B cell (primary cell): Measurements from ENCODE around the gene NCS1. TPM values are rescaled to one million over a fixed set of nuclear protein-coding genes. Genes with fewer than 3 reads are reported as not detected.

Experiments
- ATAC-seq: fragments of 200-7000 bp; cut with Tn5 transposase; one replicate; pipeline ENCODE4 v1.10.0; 2021; ENCODE audit warnings: low read depth, mild to moderate bottlenecking, moderate number of reproducible peaks, moderate library complexity
- CTCF ChIA-PET: fragments of 350-600 bp; sonication (Branson Sonifier 250); formaldehyde crosslinking; loops from one replicate; lab custom pipeline; 2021; ENCODE audit warnings: antibody characterized with exemption, inconsistent platforms; lab: Charles Lee
- POLR2A ChIA-PET: fragments of 350-600 bp; sonication (Branson Sonifier 250); formaldehyde crosslinking; loops from one replicate; lab custom pipeline; 2021; ENCODE audit warnings: antibody characterized with exemption; lab: Charles Lee
- DNase-seq: peaks from one replicate; pipeline ENCODE4 v3.0.0; 2013
- H2AFZ ChIP-seq: 2 replicates; pipeline ENCODE4 v1.6.1; 2012; ENCODE audit warnings: mild to moderate bottlenecking, low read depth, low read length; ENCODE audit not compliant: insufficient read depth, poor library complexity, severe bottlenecking
- H3K27ac ChIP-seq, 2 donors: 1 replicate in 1 of 2; 2 replicates in 1 of 2; pipeline ENCODE4 v1.5.1; 2012 to 2013; ENCODE audit warnings: low read length in 2 of 2, mild to moderate bottlenecking in 2 of 2, moderate library complexity in 1 of 2
- H3K27me3 ChIP-seq, 4 experiments: fragments of 200-600 bp in 1 of 4; sonication (generic) in 1 of 4; replicated peaks in 1 of 4; 1 replicate in 2 of 4; 2 replicates in 2 of 4; pipeline versions ENCODE4 v1.6.1 to v1.7.0; 2013 to 2016; ENCODE audit warnings: low read length in 3 of 4, mild to moderate bottlenecking in 2 of 4, mixed read lengths in 1 of 4, moderate library complexity in 1 of 4; ENCODE audit not compliant: insufficient read depth in 4 of 4, control insufficient read depth in 3 of 4; ENCODE audit errors: control extremely low read depth in 1 of 4
- H3K36me3 ChIP-seq, 2 experiments: replicated peaks in 1 of 2; 1 replicate in 1 of 2; 2 replicates in 1 of 2; pipeline versions ENCODE4 v1.6.1 to v1.7.1; 2013; ENCODE audit warnings: low read length in 1 of 2; ENCODE audit not compliant: insufficient read depth in 2 of 2, control insufficient read depth in 1 of 2; ENCODE audit errors: control extremely low read depth in 1 of 2, extremely low read depth in 1 of 2
- H3K4me1 ChIP-seq, 2 donors: fragments of 200-600 bp in 1 of 2; sonication (generic) in 1 of 2; 1 replicate in 1 of 2; 2 replicates in 1 of 2; pipeline versions ENCODE4 v1.5.1 to v1.6.1; 2013 to 2017; ENCODE audit warnings: low read length in 2 of 2; ENCODE audit not compliant: control insufficient read depth in 2 of 2, insufficient read depth in 2 of 2
- H3K4me2 ChIP-seq: replicated peaks from 2 replicates; pipeline ENCODE3; 2012; ENCODE audit warnings: mild to moderate bottlenecking, low read depth, low read length; ENCODE audit not compliant: poor library complexity, severe bottlenecking
- H3K4me3 ChIP-seq, 5 experiments: fragments of 200-600 bp in 1 of 5; sonication (generic) in 1 of 5; 1 replicate in 3 of 5; 2 replicates in 2 of 5; pipeline versions ENCODE4 v1.5.1 to v1.7.0; 2011 to 2016; ENCODE audit warnings: low read length in 4 of 5, mild to moderate bottlenecking in 4 of 5, low read depth in 2 of 5, control low read depth in 1 of 5, moderate library complexity in 1 of 5; ENCODE audit not compliant: insufficient read depth in 1 of 5; ENCODE audit errors: control extremely low read depth in 1 of 5, extremely low read depth in 1 of 5
- H3K79me2 ChIP-seq: fragments of 200-600 bp; sonication (generic); one replicate; pipeline ENCODE4 v1.6.0; 2016; ENCODE audit warnings: low read length; ENCODE audit not compliant: control insufficient read depth, insufficient read depth
- H3K9ac ChIP-seq: fragments of 200-600 bp; sonication (generic); 2 replicates; pipeline ENCODE4 v1.6.1; 2017; ENCODE audit warnings: mild to moderate bottlenecking, low read length, moderate library complexity
- H3K9me3 ChIP-seq, 3 donors: one replicate each; pipeline versions ENCODE4 v1.6.1 to v1.7.1; 2013; ENCODE audit warnings: low read length in 2 of 3; ENCODE audit not compliant: control insufficient read depth in 2 of 3, insufficient read depth in 1 of 3; ENCODE audit errors: control extremely low read depth in 1 of 3
- H4K20me1 ChIP-seq: 2 replicates; pipeline ENCODE4 v1.6.0; 2012; ENCODE audit warnings: mild to moderate bottlenecking, low read length; ENCODE audit not compliant: insufficient read depth, control insufficient read depth, poor library complexity, severe bottlenecking
- H3K27ac Mint-ChIP-seq: one replicate; pipeline ENCODE4 v1.8.0; 2021; ENCODE audit warnings: mixed read lengths
- H3K27me3 Mint-ChIP-seq: one replicate; pipeline ENCODE4 v1.8.0; 2021; ENCODE audit warnings: mixed read lengths
- H3K4me1 Mint-ChIP-seq: one replicate; pipeline ENCODE4 v1.8.0; 2021; ENCODE audit warnings: mixed read lengths
- H3K4me3 Mint-ChIP-seq: one replicate; pipeline ENCODE4 v1.8.0; 2021; ENCODE audit warnings: mixed read lengths
- H3K9me3 Mint-ChIP-seq: one replicate; pipeline ENCODE4 v1.8.0; 2022; ENCODE audit warnings: mixed read lengths; ENCODE audit not compliant: insufficient read depth
- EZH2 ChIP-seq: IDR thresholded peaks from 2 replicates; pipeline ENCODE4 v1.6.1; 2012; ENCODE audit warnings: borderline replicate concordance, low read depth, mild to moderate bottlenecking, moderate library complexity, low read length; ENCODE audit not compliant: insufficient read depth, poor library complexity, severe bottlenecking
- WGBS: methylation state at CpG from one replicate; pipeline ENCODE4 v1.1.5; 2013; ENCODE audit warnings: missing lambda C conversion rate; ENCODE audit not compliant: insufficient coverage; 5-methylcytosine and 5-hydroxymethylcytosine counted together
- intact Hi-C: fragments of 100-400 bp; cut with micrococcal nuclease; formaldehyde crosslinking; loops from one replicate; pipeline ENCODE4 v1.10.0; 2022
- polyA plus RNA-seq: library from polyadenylated mRNA; depleted of rRNA; stranded (reverse); fragments of >200 nt; gene quantifications from 2 replicates; pipeline ENCODE4 v1.2.3, GENCODE V29; 2012
- total RNA-seq, 2 donors: library from RNA; stranded (reverse); fragments of 120-200 nt in 1 of 2; gene quantifications; 1 replicate in 1 of 2; 2 replicates in 1 of 2; pipeline versions ENCODE4 v1.2.3 to v1.2.4, GENCODE V29; 2013 to 2022
- TF ChIP-seq, protein P1 (sequence below): fragments of 200-600 bp; IDR thresholded peaks from one replicate; pipeline ENCODE4 v1.8.0; 2022; ENCODE audit warnings: antibody characterized with exemption, mild to moderate bottlenecking

NCS1 gene
- total and polyA plus RNA-seq, 2 donors (not counting 1 experiment from before 2014, with no cell fraction given) = 0.39 TPM; not detected in 1

DNA sequence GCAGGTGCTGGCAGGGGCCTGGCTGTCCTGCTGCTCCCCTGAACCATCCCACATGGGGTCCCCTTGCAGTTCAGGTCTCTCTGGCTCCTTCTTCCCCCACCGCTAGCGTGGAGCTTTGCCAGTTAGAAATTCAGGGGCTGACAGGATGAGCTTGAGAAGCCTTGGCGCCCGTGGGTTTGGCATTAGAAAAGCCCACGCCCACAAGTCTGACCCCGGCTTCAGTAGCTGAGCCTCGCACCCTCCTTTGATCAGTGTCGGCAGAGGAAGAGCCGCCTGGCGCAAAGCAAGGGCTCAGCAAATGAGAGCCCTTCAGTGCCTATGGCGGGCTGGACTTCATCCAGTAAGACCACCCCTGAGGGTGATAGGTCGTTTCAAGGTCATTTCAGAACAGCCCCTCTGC lies 30.1 kb upstream of the NCS1 start:
- Mint-ChIP-seq H3K9me3 (no peaks in the 10 kb centered on the region), H3K27me3 (peaks cover 28% of the 10 kb centered on the region), H3K27ac (no peak overlapping the region), H3K4me3 (no peak overlapping the region), H3K4me1 (peaks cover 13% of the 10 kb centered on the region)
- no peak overlapping the region for H3K27ac ChIP-seq
- intact Hi-C loops = no loop called here
- POLR2A ChIA-PET = no interaction called here
- no peaks in the 10 kb centered on the region for H3K9me3 ChIP-seq
- no peak overlapping the region for H2AFZ ChIP-seq
- H3K36me3 ChIP-seq = no peaks in the 10 kb centered on the region
- H4K20me1 ChIP-seq = no peaks in the 10 kb centered on the region
- H3K27me3 ChIP-seq = peaks cover 0 to 17% (median 8%) of the 10 kb centered on the region in 4 experiments
- H3K4me3 ChIP-seq = no peak overlapping the region
- H3K79me2 ChIP-seq = no peaks in the 10 kb centered on the region
- no peak overlapping the region for H3K4me2 ChIP-seq
- H3K4me1 ChIP-seq = peaks cover 2 to 5% of the 10 kb centered on the region in 2 donors
- CTCF ChIA-PET = no interaction called here
- no peak for DNase-seq
- no peak for TF ChIP-seq EZH2
- TF ChIP-seq, protein P1, sequence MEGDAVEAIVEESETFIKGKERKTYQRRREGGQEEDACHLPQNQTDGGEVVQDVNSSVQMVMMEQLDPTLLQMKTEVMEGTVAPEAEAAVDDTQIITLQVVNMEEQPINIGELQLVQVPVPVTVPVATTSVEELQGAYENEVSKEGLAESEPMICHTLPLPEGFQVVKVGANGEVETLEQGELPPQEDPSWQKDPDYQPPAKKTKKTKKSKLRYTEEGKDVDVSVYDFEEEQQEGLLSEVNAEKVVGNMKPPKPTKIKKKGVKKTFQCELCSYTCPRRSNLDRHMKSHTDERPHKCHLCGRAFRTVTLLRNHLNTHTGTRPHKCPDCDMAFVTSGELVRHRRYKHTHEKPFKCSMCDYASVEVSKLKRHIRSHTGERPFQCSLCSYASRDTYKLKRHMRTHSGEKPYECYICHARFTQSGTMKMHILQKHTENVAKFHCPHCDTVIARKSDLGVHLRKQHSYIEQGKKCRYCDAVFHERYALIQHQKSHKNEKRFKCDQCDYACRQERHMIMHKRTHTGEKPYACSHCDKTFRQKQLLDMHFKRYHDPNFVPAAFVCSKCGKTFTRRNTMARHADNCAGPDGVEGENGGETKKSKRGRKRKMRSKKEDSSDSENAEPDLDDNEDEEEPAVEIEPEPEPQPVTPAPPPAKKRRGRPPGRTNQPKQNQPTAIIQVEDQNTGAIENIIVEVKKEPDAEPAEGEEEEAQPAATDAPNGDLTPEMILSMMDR = no peak
- 90% methylated on average over 12 of the region's 12 CpGs for WGBS
- ATAC-seq = no peak
- no peak overlapping the region for H3K9ac ChIP-seq

- H3K4me3 ChIP-seq = no peak overlapping the region
- CTCF ChIA-PET = interaction anchor here (1.5 kb wide), 1 partner anchor 92 kb away, joined by 3 read pairs; no protein-coding TSS in a partner anchor
- no peak for TF ChIP-seq EZH2
- TF ChIP-seq, protein P1 = no peak
- no peak overlapping the region for H3K4me2 ChIP-seq
- H3K4me1 Mint-ChIP-seq = peaks cover 13% of the 10 kb centered on the region
- no peak overlapping the region for H2AFZ ChIP-seq
- H3K4me3 Mint-ChIP-seq = no peak overlapping the region
- 98% methylated on average over 6 of the region's 6 CpGs for WGBS
- H3K9ac ChIP-seq = no peak overlapping the region
- ATAC-seq = no peak
- H3K4me1 ChIP-seq = peaks cover 2 to 5% of the 10 kb centered on the region in 2 donors
- peaks cover 30% of the 10 kb centered on the region for H3K27me3 Mint-ChIP-seq
- no peaks in the 10 kb centered on the region for H4K20me1 ChIP-seq
- H3K9me3 Mint-ChIP-seq = no peaks in the 10 kb centered on the region
- no peak overlapping the region for H3K27ac ChIP-seq
- no peaks in the 10 kb centered on the region for H3K79me2 ChIP-seq
- intact Hi-C loops = no loop called here
- no peaks in the 10 kb centered on the region for H3K36me3 ChIP-seq
- DNase-seq = no peak
- H3K9me3 ChIP-seq = no peaks in the 10 kb centered on the region
- H3K27me3 ChIP-seq = peaks cover 0 to 22% (median 8%) of the 10 kb centered on the region in 4 experiments
- POLR2A ChIA-PET = no interaction called here
- no peak overlapping the region for H3K27ac Mint-ChIP-seq
Measured at GRCh38 chr9:130142641-130143040, 29.6 kb upstream of the NCS1 start.
